K562 (cell line): ENCODE results near the gene HADHB. TPM values are rescaled to one million over a fixed set of nuclear protein-coding genes. Genes with fewer than 3 reads are reported as not detected.

Experiments used
- ETV5 ChIP-seq: sonication (generic); formaldehyde crosslinking; IDR thresholded peaks from 2 replicates; pipeline ENCODE4 v1.4.0; 2020; ENCODE audit warnings: low read depth, mild to moderate bottlenecking, missing genetic modification reagents
- EWSR1 ChIP-seq: fragments of 450-650 bp; IDR thresholded peaks from 2 replicates; pipeline ENCODE4 v1.6.1; 2018; ENCODE audit warnings: borderline replicate concordance, mild to moderate bottlenecking, low read depth, moderate library complexity; ENCODE audit not compliant: partially characterized antibody
- TCF7 ChIP-seq: sonication (generic); IDR thresholded peaks from 2 replicates; pipeline ENCODE4 v1.6.1; 2016; ENCODE audit warnings: antibody characterized with exemption, borderline replicate concordance
- polyA plus RNA-seq, 8 experiments: library from polyadenylated mRNA; depleted of rRNA in 4 of 8; stranded (reverse) in 5 of 8; unstranded in 3 of 8; fragments of >200 nt; fragmentation: Nextera tagmentation in 2 of 8; fragmentation: Illumina TruSeq in 1 of 8; extraction: Ambion mirVana in 2 of 8; extraction: Trizol in 1 of 8; gene quantifications; 2 replicates each; pipeline versions ENCODE4 v1.2.1 to v1.2.3, GENCODE V29; 2011 to 2014; ENCODE audit warnings: inconsistent platforms in 1 of 8, missing spikeins in 1 of 8
- total RNA-seq, 7 experiments: library from RNA; depleted of rRNA in 6 of 7; stranded (reverse); fragments of >200 nt in 6 of 7; fragmentation: Illumina TruSeq in 2 of 7; extraction: Trizol in 2 of 7; gene quantifications; 2 replicates each; pipeline versions ENCODE4 v1.2.1 to v1.2.3, GENCODE V29; 2011 to 2021; ENCODE audit warnings: low replicate concordance in 1 of 7
- TF ChIP-seq, protein P1 (sequence below): sonication (generic); formaldehyde crosslinking; IDR thresholded peaks from 2 replicates; pipeline ENCODE4 v1.8.0; 2022; ENCODE audit warnings: mild to moderate bottlenecking, missing genetic modification reagents
- TF ChIP-seq, protein P2 (sequence below): sonication (generic); formaldehyde crosslinking; IDR thresholded peaks from 2 replicates; pipeline ENCODE4 v1.9.0; 2022; ENCODE audit warnings: mild to moderate bottlenecking, missing genetic modification reagents
- TF ChIP-seq, protein P3 (sequence below): fragments of 450-650 bp; formaldehyde crosslinking; IDR thresholded peaks from 2 replicates; pipeline ENCODE4 v1.4.0; 2022; ENCODE audit warnings: mild to moderate bottlenecking, moderate library complexity
- TF ChIP-seq, protein P4 (sequence below), 2 experiments: fragments of 200-800 bp in 1 of 2; sonication (Bioruptor generic) in 1 of 2; sonication (generic) in 1 of 2; formaldehyde crosslinking in 1 of 2; IDR thresholded peaks in 1 of 2; conservative IDR thresholded peaks in 1 of 2; 2 replicates each; pipeline versions ENCODE4 v1.5.0 to v1.6.1; 2016 to 2020; ENCODE audit warnings: missing compliant biosample characterization in 1 of 2, missing genetic modification characterization in 1 of 2, missing genetic modification reagents in 1 of 2

HADHB gene
- total and polyA plus RNA-seq, 9 of the 15 experiments (the other 6 are each of a cell fraction or from before 2014, with no cell fraction given) = 67.3 to 199 (median 100) TPM

DNA sequence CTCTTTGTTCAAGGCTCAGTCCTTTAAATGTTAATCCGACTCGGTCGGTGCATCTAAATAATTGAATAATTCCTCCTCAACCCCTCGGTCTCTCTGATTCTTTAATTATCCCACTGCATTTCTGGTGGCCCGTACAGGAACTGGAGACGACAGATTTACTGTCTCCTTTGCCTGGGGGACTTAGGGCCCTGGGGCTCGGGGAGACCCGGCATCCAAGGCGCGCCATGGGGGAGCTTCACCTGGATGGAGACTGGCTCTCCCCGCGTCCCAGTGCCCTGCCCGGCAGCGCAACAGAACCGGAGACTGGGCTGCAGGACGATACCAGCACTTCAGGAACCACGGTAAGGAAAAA is 53.5 kb downstream of the HADHB start (continued):
- TF ChIP-seq, protein P1, sequence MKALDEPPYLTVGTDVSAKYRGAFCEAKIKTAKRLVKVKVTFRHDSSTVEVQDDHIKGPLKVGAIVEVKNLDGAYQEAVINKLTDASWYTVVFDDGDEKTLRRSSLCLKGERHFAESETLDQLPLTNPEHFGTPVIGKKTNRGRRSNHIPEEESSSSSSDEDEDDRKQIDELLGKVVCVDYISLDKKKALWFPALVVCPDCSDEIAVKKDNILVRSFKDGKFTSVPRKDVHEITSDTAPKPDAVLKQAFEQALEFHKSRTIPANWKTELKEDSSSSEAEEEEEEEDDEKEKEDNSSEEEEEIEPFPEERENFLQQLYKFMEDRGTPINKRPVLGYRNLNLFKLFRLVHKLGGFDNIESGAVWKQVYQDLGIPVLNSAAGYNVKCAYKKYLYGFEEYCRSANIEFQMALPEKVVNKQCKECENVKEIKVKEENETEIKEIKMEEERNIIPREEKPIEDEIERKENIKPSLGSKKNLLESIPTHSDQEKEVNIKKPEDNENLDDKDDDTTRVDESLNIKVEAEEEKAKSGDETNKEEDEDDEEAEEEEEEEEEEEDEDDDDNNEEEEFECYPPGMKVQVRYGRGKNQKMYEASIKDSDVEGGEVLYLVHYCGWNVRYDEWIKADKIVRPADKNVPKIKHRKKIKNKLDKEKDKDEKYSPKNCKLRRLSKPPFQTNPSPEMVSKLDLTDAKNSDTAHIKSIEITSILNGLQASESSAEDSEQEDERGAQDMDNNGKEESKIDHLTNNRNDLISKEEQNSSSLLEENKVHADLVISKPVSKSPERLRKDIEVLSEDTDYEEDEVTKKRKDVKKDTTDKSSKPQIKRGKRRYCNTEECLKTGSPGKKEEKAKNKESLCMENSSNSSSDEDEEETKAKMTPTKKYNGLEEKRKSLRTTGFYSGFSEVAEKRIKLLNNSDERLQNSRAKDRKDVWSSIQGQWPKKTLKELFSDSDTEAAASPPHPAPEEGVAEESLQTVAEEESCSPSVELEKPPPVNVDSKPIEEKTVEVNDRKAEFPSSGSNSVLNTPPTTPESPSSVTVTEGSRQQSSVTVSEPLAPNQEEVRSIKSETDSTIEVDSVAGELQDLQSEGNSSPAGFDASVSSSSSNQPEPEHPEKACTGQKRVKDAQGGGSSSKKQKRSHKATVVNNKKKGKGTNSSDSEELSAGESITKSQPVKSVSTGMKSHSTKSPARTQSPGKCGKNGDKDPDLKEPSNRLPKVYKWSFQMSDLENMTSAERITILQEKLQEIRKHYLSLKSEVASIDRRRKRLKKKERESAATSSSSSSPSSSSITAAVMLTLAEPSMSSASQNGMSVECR (CRISPR knock-in tag) = no peak
- TF ChIP-seq, protein P2, sequence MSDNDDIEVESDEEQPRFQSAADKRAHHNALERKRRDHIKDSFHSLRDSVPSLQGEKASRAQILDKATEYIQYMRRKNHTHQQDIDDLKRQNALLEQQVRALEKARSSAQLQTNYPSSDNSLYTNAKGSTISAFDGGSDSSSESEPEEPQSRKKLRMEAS (CRISPR knock-in tag) = no peak
- TF ChIP-seq TCF7 (no peak), EWSR1 (no peak), ETV5 (CRISPR knock-in tag) (no peak)
- TF ChIP-seq, protein P3, sequence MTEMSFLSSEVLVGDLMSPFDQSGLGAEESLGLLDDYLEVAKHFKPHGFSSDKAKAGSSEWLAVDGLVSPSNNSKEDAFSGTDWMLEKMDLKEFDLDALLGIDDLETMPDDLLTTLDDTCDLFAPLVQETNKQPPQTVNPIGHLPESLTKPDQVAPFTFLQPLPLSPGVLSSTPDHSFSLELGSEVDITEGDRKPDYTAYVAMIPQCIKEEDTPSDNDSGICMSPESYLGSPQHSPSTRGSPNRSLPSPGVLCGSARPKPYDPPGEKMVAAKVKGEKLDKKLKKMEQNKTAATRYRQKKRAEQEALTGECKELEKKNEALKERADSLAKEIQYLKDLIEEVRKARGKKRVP (CRISPR knock-in tag) = no peak
- TF ChIP-seq, protein P4, sequence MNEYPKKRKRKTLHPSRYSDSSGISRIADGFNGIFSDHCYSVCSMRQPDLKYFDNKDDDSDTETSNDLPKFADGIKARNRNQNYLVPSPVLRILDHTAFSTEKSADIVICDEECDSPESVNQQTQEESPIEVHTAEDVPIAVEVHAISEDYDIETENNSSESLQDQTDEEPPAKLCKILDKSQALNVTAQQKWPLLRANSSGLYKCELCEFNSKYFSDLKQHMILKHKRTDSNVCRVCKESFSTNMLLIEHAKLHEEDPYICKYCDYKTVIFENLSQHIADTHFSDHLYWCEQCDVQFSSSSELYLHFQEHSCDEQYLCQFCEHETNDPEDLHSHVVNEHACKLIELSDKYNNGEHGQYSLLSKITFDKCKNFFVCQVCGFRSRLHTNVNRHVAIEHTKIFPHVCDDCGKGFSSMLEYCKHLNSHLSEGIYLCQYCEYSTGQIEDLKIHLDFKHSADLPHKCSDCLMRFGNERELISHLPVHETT (CRISPR knock-in tag; conservative IDR thresholded peaks at IDR 0.05 in 1 of 2, IDR thresholded peaks at IDR 0.05 in 1 of 2) = no peak
